Measurements from ENCODE around the gene GPT2. TPM values are rescaled to one million over a fixed set of nuclear protein-coding genes. Genes with fewer than 3 reads are reported as not detected.

GPT2 gene
- total RNA-seq, 3 donors from 2014 or later, result 9.2 to 20.8 (median 10.5) TPM

GRCh38 chr16:46968063-46968435, 83.9 kb downstream of the GPT2 start:
- Histone ChIP-seq H3K4me1 (ENCODE audit: low read depth) (peaks cover 17% of the 10 kb centered on the region), H3K4me3 (no peak overlapping the region), H3K36me3 (ENCODE audit: low read depth) (peaks cover 21% of the 10 kb centered on the region), H3K9me3 (no peaks in the 10 kb centered on the region)
- intact Hi-C loops (cut with DNase I, micrococcal nuclease), result no loop called here
- DNase-seq, result no peak
- TF ChIP-seq CTCF (IDR thresholded peaks at IDR 0.05), result no peak
- ATAC-seq, result no peak

- Histone ChIP-seq H3K4me3 (no peak overlapping the region), H3K36me3 (ENCODE audit: low read depth) (peaks cover 21% of the 10 kb centered on the region), H3K4me1 (ENCODE audit: low read depth) (peaks cover 17% of the 10 kb centered on the region), H3K9me3 (no peaks in the 10 kb centered on the region)
- ATAC-seq, result no peak
- intact Hi-C loops (cut with DNase I, micrococcal nuclease), result no loop called here
- DNase-seq, result no peak
- no peak for TF ChIP-seq CTCF (IDR thresholded peaks at IDR 0.05)
These were observed 85.9 kb downstream of the GPT2 start for GRCh38 chr16:46970089-46970488.

DNA sequence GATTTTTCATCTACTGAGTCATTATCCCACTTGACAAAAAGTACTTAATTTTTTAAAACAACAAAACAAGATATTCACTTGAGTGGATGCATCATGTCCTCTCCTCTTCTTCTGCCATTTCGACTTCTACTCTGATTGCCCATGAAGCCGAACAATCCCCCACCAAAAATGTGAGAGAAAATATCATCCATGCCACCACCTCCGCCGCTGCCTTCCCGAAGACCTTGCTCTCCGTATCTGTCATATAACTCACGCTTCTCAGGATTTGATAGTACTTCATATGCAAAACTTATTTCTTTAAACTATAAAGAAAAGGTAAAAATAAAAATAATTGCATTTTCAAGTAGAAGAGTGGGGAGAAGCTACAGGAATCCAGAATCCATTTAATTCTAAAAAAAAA, 87.1 kb downstream of the GPT2 start:
- H3K36me3 ChIP-seq (ENCODE audit: low read depth), result peaks cover 17% of the 10 kb centered on the region
- intact Hi-C loops (cut with DNase I, micrococcal nuclease), result no loop called here
- no peak for TF ChIP-seq CTCF (IDR thresholded peaks at IDR 0.05)
- DNase-seq (no peak), ATAC-seq (no peak)
- peaks cover 17% of the 10 kb centered on the region for H3K4me1 ChIP-seq (ENCODE audit: low read depth)
- H3K9me3 ChIP-seq, result no peaks in the 10 kb centered on the region
- no peak overlapping the region for H3K4me3 ChIP-seq

DNA sequence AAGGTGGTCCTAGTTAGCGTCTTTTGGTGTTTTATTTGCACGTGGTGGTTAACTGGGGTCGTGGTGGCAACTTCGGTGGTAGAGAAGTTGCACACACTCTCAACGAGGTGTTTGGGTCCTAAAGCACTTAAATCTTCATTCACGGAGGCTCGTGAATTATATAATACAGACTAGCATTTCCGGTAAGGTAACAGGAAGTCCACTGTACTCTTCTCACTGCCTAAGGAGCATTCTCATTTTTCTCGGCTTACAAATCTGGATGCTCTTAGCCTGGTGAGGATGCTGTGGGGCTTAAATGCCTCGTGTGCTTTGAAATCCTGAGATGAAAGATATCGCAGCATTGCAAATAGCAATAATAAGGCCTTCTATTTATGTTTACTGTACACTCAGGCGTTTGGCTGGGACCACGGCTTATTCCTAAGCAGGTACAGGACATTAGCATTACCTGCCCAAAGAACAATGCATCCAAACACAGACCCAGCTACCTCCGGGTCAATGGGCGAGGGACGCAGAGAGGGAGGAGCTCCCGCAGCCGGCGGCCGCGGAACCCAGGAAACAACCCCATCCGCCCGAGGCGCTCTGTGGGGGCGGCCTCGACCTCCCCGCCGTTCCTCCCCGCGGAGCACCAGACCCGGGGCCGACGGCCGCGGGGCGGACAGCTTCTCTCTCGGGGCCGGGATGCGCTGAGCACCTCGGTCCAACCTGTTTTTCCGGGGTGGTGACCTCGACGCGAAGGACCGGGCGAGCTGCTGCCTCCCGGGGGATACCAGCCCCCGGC, 88.5 kb downstream of the GPT2 start:
- ATAC-seq, result peak; percentile 56
- Histone ChIP-seq H3K36me3 (ENCODE audit: low read depth) (peaks cover 5% of the 10 kb centered on the region), H3K4me3 (peak overlapping the region; percentile 96), H3K4me1 (ENCODE audit: low read depth) (peaks cover 17% of the 10 kb centered on the region), H3K9me3 (no peaks in the 10 kb centered on the region)
- peak in 2 of 3 donors; percentile 53 to 74 for DNase-seq
- intact Hi-C loops (cut with DNase I, micrococcal nuclease), result no loop called here
- no peak for TF ChIP-seq CTCF (IDR thresholded peaks at IDR 0.05)

GRCh38 chr16:46973207-46973995, 89.2 kb downstream of the GPT2 start, which contains the start of gene DNAJA2:
TSS of gene DNAJA2 (minus strand) at chr16:46973674. CDS start at chr16:46973572, 102 bp downstream.
- peak within 1 kb of the TSS; percentile 96 for H3K4me3 ChIP-seq
- ATAC-seq, result peak; percentile 98
- TF ChIP-seq CTCF (IDR thresholded peaks at IDR 0.05), result no peak
- peak; percentile 95 to 96 (median 96) for DNase-seq
- intact Hi-C loops (cut with DNase I, micrococcal nuclease), result no loop called here
- no peaks in the 10 kb centered on the region for H3K36me3 ChIP-seq (ENCODE audit: low read depth)
- H3K9me3 ChIP-seq, result no peaks in the 10 kb centered on the region
- H3K4me1 ChIP-seq (ENCODE audit: low read depth), result peaks cover 17% of the 10 kb centered on the region
